ENCODE results near the gene ZFP36L2. TPM values are rescaled to one million over a fixed set of nuclear protein-coding genes. Genes with fewer than 3 reads are reported as not detected.

The ZFP36L2 gene
- total RNA-seq, 1 experiment from 2014 or later, result 105 TPM

GRCh38 chr2:43274721-43275120 lies 48.3 kb upstream of the ZFP36L2 start:
- no CpG with 5 or more reads among the region's 4 CpGs for WGBS (ENCODE audit: extremely low coverage, insufficient read length, low lambda C conversion rate)
- no peaks in the 10 kb centered on the region for H3K79me2 ChIP-seq (ENCODE audit: insufficient read depth, low read length)
- Mint-ChIP-seq H3K27me3 (ENCODE audit: low read depth) (no peaks in the 10 kb centered on the region; the same call in 1 of the 2 replicates), H3K4me3 (no peak overlapping the region), H3K9me3 (no peaks in the 10 kb centered on the region), H3K27ac (no peak overlapping the region), H3K36me3 (ENCODE audit: insufficient read depth in 1 of 3, low read depth in 3 of 3) (peaks cover 0 to 2% (median 0%) of the 10 kb centered on the region in 3 experiments; a peak in 2 of 7 replicates), H3K4me1 (peaks cover 18 to 30% of the 10 kb centered on the region in 2 experiments)
- no peak overlapping the region for H3T11ph ChIP-seq (ENCODE audit: low read length)
- no peak overlapping the region for H3K56ac ChIP-seq (ENCODE audit: insufficient read length, low read depth, low read length)
- no peaks in the 10 kb centered on the region for H3K27me3 ChIP-seq (ENCODE audit: insufficient read depth, low read length)
- H4K8ac ChIP-seq (replicated peaks; ENCODE audit: insufficient read length, low read depth, low read length), result no peak overlapping the region
- H3K23me2 ChIP-seq (ENCODE audit: insufficient read length, low read depth, low read length, poor library complexity, severe bottlenecking), result no peaks in the 10 kb centered on the region
- no peak overlapping the region for H3K9ac ChIP-seq (ENCODE audit: extremely low read depth, insufficient read length, low read length)
- no peak for TF ChIP-seq CTCF (conservative IDR thresholded peaks at IDR 0.05)
- H4K91ac ChIP-seq (ENCODE audit: insufficient read length, low read depth, low read length), result no peak overlapping the region
- no peak overlapping the region for H3K23ac ChIP-seq (ENCODE audit: insufficient read length, low read depth, low read length)
- no peak overlapping the region for H3K18ac ChIP-seq (ENCODE audit: insufficient read length, low read depth, low read length)
- no peaks in the 10 kb centered on the region for H3K4me1 ChIP-seq (ENCODE audit: insufficient read depth, low read length)
- no peak for DNase-seq
- no peak overlapping the region for H2BK12ac ChIP-seq (ENCODE audit: insufficient read length, low read depth, low read length)
- no peak overlapping the region for H2BK15ac ChIP-seq (ENCODE audit: low read depth, low read length)
- H4K20me1 ChIP-seq (ENCODE audit: control insufficient read depth, insufficient read depth, insufficient read length), result no peaks in the 10 kb centered on the region
- H3K9me3 ChIP-seq (ENCODE audit: control insufficient read depth, low read depth, low read length), result no peaks in the 10 kb centered on the region
- no peak overlapping the region for H3K4ac ChIP-seq (ENCODE audit: low read depth, low read length)
- H3K4me2 ChIP-seq (ENCODE audit: insufficient read depth, insufficient read length, low read length), result no peak overlapping the region
- no peaks in the 10 kb centered on the region for H3K79me1 ChIP-seq (ENCODE audit: insufficient read depth, low read depth, low read length, poor library complexity, severe bottlenecking)
- H3K27ac ChIP-seq (ENCODE audit: insufficient read length, low read depth, low read length), result no peak overlapping the region
- no peak overlapping the region for H2AK5ac ChIP-seq (ENCODE audit: insufficient read length, low read length)
- H2BK120ac ChIP-seq (ENCODE audit: low read depth, low read length, poor library complexity, severe bottlenecking), result no peak overlapping the region
- no peak overlapping the region for H4K5ac ChIP-seq (ENCODE audit: insufficient read length, low read depth, low read length)
- H2AFZ ChIP-seq (ENCODE audit: low read length), result no peak overlapping the region
- no peak overlapping the region for H3K14ac ChIP-seq (ENCODE audit: insufficient read depth, low read length)
- no peak overlapping the region for H2BK20ac ChIP-seq (ENCODE audit: low read depth, low read length, poor library complexity, severe bottlenecking)
- H2BK5ac ChIP-seq (ENCODE audit: insufficient read length, low read length), result no peak overlapping the region
